DOHH2 (cell line): ENCODE data around the gene SYN1.
A peak's percentile ranks its signal among the peaks of the same experiment; 100 is the strongest.

Experiments used
- H3F3A ChIP-seq: fragments of 200-600 bp; sonication (generic), shearing (Covaris generic); 2 replicates; pipeline ENCODE4 v1.6.0; 2016; ENCODE audit warnings: antibody characterized with exemption, mild to moderate bottlenecking; ENCODE audit not compliant: control insufficient read depth, insufficient read depth
- H3K27ac ChIP-seq: fragments of 200-600 bp; sonication (generic); 2 replicates; pipeline ENCODE4 v1.5.1; 2014; ENCODE audit warnings: low read depth, mild to moderate bottlenecking, low read length, moderate library complexity
- H3K27me3 ChIP-seq: fragments of 200-600 bp; sonication (generic); 2 replicates; pipeline ENCODE4 v1.6.1; 2014; ENCODE audit warnings: mild to moderate bottlenecking, low read length, mixed read lengths; ENCODE audit not compliant: control insufficient read depth
- H3K36me3 ChIP-seq: fragments of 200-600 bp; sonication (generic); 2 replicates; pipeline ENCODE4 v1.6.1; 2014; ENCODE audit warnings: mild to moderate bottlenecking, low read length, moderate library complexity, mixed read lengths; ENCODE audit not compliant: control insufficient read depth
- H3K4me1 ChIP-seq: fragments of 200-600 bp; sonication (generic); 2 replicates; pipeline ENCODE4 v1.6.1; 2014; ENCODE audit warnings: mild to moderate bottlenecking, low read length, mixed read lengths; ENCODE audit not compliant: control insufficient read depth
- H3K4me2 ChIP-seq: fragments of 200-600 bp; sonication (generic); 2 replicates; pipeline ENCODE4 v1.6.0; 2014; ENCODE audit warnings: mild to moderate bottlenecking, low read length, moderate library complexity
- H3K4me3 ChIP-seq: fragments of 200-600 bp; sonication (generic); 2 replicates; pipeline ENCODE4 v1.5.1; 2014; ENCODE audit warnings: mild to moderate bottlenecking, low read length, mixed read lengths
- H3K79me2 ChIP-seq: fragments of 200-600 bp; sonication (generic); 2 replicates; pipeline ENCODE4 v1.6.1; 2014; ENCODE audit warnings: mild to moderate bottlenecking, low read length, mixed read lengths; ENCODE audit not compliant: control insufficient read depth
- H3K9me2 ChIP-seq: fragments of 200-600 bp; sonication (generic); replicated peaks from 2 replicates; pipeline ENCODE4 v1.6.1; 2014; ENCODE audit warnings: mild to moderate bottlenecking, low read length, mixed read lengths; ENCODE audit not compliant: control insufficient read depth
- H3K9me3 ChIP-seq: fragments of 200-600 bp; sonication (generic); 2 replicates; pipeline ENCODE4 v1.6.1; 2014; ENCODE audit warnings: antibody characterized with exemption, low read length, mixed read lengths; ENCODE audit not compliant: control insufficient read depth, insufficient read depth
- H4K20me1 ChIP-seq: fragments of 200-600 bp; sonication (generic); 2 replicates; pipeline ENCODE4 v1.6.0; 2014; ENCODE audit warnings: low read depth, mild to moderate bottlenecking, antibody characterized with exemption, low read length, moderate library complexity; ENCODE audit not compliant: control insufficient read depth, insufficient read depth
- CTCF ChIP-seq: fragments of 200-600 bp; sonication (generic); IDR thresholded peaks from one replicate; pipeline ENCODE4 v1.5.1; 2014; ENCODE audit warnings: antibody characterized with exemption, mild to moderate bottlenecking, low read depth, low read length; ENCODE audit not compliant: poor library complexity, severe bottlenecking
- EZH2phosphoT487 ChIP-seq: fragments of 200-600 bp; sonication (generic); IDR thresholded peaks from 2 replicates; pipeline ENCODE4 v1.6.1; 2017; ENCODE audit warnings: borderline replicate concordance, mild to moderate bottlenecking, antibody characterized with exemption, low read length, moderate library complexity, mixed read lengths

SYN1 gene

GRCh38 chrX:47631676-47632075 is 12.0 kb upstream of the SYN1 start:
- no peaks in the 10 kb centered on the region for H3K9me3 ChIP-seq
- no peaks in the 10 kb centered on the region; the same call in 1 of the 2 replicates for H3K36me3 ChIP-seq
- no peaks in the 10 kb centered on the region for H4K20me1 ChIP-seq
- TF ChIP-seq EZH2phosphoT487 (no peak), CTCF (no peak)
- H3F3A ChIP-seq, result no peaks in the 10 kb centered on the region
- peaks cover 15% of the 10 kb centered on the region for H3K4me1 ChIP-seq
- H3K4me2 ChIP-seq, result no peak overlapping the region
- no peaks in the 10 kb centered on the region for H3K27me3 ChIP-seq
- no peak overlapping the region for H3K4me3 ChIP-seq
- H3K27ac ChIP-seq, result no peak overlapping the region
- no peaks in the 10 kb centered on the region for H3K79me2 ChIP-seq
- H3K9me2 ChIP-seq, result no peaks in the 10 kb centered on the region

GRCh38 chrX:47629419-47630200 is 10.0 kb upstream of the SYN1 start, which contains the start of gene CFP:
Gene CFP, minus strand, starts transcription at chrX:47629930. Its CDS starts 86 bp downstream, at chrX:47629844.
- Histone ChIP-seq H3K9me3 (no peaks in the 10 kb centered on the region), H3K27me3 (no peaks in the 10 kb centered on the region), H3K4me3 (peak within 1 kb of the TSS; percentile 45), H4K20me1 (no peaks in the 10 kb centered on the region), H3K36me3 (no peaks in the 10 kb centered on the region; the same call in 1 of the 2 replicates), H3K4me1 (peaks cover 15% of the 10 kb centered on the region), H3K79me2 (no peaks in the 10 kb centered on the region), H3K27ac (peak within 1 kb of the TSS; percentile 15; the same call in 1 of the 2 replicates), H3K4me2 (peak within 1 kb of the TSS; percentile 74), H3F3A (no peaks in the 10 kb centered on the region), H3K9me2 (no peaks in the 10 kb centered on the region)
- no peak for TF ChIP-seq CTCF
- no peak for TF ChIP-seq EZH2phosphoT487

GRCh38 chrX:47628982-47629381 is 9.3 kb upstream of the SYN1 start:
- H3K9me3 ChIP-seq, result no peaks in the 10 kb centered on the region
- H3K27ac ChIP-seq, result no peak overlapping the region
- H3K4me3 ChIP-seq, result no peak overlapping the region
- TF ChIP-seq EZH2phosphoT487, result no peak
- no peak for TF ChIP-seq CTCF
- H3K9me2 ChIP-seq, result no peaks in the 10 kb centered on the region
- no peaks in the 10 kb centered on the region for H4K20me1 ChIP-seq
- peaks cover 15% of the 10 kb centered on the region for H3K4me1 ChIP-seq
- H3F3A ChIP-seq, result no peaks in the 10 kb centered on the region
- no peak overlapping the region for H3K4me2 ChIP-seq
- no peaks in the 10 kb centered on the region for H3K79me2 ChIP-seq
- H3K36me3 ChIP-seq, result no peaks in the 10 kb centered on the region
- no peaks in the 10 kb centered on the region for H3K27me3 ChIP-seq
